Mammary epithelial cell (primary cell): ENCODE measurements around the gene CHPF.

Experiments used
- CTCF ChIP-seq, 2 donors: IDR thresholded peaks in 1 of 2; conservative IDR thresholded peaks in 1 of 2; 2 replicates each; pipeline ENCODE4 v1.5.1; 2011 to 2012; ENCODE audit warnings: inconsistent platforms in 2 of 2, low read length in 2 of 2, mild to moderate bottlenecking in 2 of 2, control low read depth in 1 of 2, low read depth in 1 of 2; ENCODE audit not compliant: insufficient read depth in 1 of 2; ENCODE audit errors: extremely low read depth in 1 of 2
- EZH2 ChIP-seq: IDR thresholded peaks from 2 replicates; pipeline ENCODE4 v1.6.1; 2012; ENCODE audit warnings: low read length, inconsistent platforms, borderline replicate concordance

GRCh38 chr2:219539926-219540678 is 3.5 kb downstream of the CHPF start:
- no peak for TF ChIP-seq CTCF (conservative IDR thresholded peaks at IDR 0.05 in 1 of 2, IDR thresholded peaks at IDR 0.05 in 1 of 2; ENCODE audit: extremely low read depth in 1 of 2, insufficient read depth in 1 of 2, low read depth in 1 of 2, low read length in 2 of 2)
- no peak for TF ChIP-seq EZH2
